ENCODE results near the gene TMEM117.
"Not testable (repeated sequence)": the region's sequence is repeated elsewhere in the genome, so short reads cannot be mapped to it uniquely, and the experiment has no call there.

Gene TMEM117

DNA sequence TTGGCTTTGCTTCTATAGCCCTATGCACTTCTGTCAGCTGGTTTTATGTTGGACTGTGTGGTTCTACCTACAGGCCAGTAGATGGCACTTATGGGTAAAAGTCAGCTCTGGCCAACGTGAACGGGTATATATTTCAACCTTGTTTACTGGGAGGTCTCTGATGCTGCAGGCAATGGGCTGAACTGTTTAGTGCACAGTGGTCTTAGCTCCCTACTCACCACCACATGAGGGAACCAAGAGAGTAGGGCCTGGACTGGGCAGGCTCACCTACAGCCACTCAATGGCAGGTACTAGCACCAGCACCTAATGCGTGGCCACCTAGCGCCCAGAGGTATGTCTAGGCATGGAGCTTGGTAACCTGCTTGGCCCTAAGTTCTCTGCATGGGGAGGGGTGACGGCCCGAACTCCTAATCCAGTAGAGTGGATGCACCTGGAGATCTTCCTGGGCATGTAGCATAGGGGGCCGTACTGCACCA lies 481.8 kb downstream of the TMEM117 start:
- peak; percentile 66 to 72 for DNase-seq

- no peak for DNase-seq
Observed at GRCh38 chr12:44331269-44331668, 495.4 kb downstream of the TMEM117 start.

- no peak for DNase-seq
Observed at GRCh38 chr12:44334347-44334746, 498.5 kb downstream of the TMEM117 start.

GRCh38 chr12:44335030-44335429 lies 499.1 kb downstream of the TMEM117 start:
- no peak for DNase-seq

DNA sequence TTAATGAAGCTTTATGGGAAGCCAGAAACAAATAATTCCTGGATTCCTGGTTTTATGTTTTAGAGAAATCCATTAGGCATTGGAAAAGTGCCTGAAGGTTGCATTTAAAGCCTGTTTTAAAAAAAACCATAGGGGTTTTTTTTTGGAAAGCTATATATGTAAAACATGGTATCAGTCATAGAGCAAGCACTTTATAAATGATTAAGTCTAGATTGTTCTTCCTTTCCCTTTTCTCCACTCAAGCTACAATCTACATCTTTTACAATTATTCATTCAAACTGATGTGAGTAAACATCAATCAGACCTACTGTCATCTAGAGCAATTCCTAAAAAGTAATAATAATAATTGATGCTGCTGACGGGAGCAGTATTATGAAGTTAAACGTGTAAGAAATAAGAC lies 500.7 kb downstream of the TMEM117 start:
- no peak for DNase-seq

DNA sequence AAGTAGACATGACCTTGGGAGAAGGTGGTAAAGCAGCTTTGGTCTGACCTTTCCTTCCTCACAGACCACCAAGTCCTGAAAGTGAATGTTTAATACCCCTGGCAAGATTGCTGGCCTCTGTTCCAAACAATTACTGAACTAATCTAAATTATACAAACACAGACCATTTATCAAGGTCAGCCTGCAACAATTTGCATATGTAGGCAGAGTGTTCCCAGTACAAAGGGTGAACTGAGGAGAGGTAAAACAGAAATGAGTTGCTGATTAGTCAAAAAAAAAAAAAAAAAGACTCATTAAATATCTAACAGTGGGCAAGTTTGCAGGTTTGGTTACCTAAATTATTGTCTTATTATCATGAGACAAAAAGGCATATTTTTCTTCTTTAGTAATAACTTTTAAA lies 506.5 kb downstream of the TMEM117 start:
- no peak for DNase-seq

- no peak for DNase-seq
Observed at GRCh38 chr12:44347145-44347544, 511.3 kb downstream of the TMEM117 start.

GRCh38 chr12:44357494-44357893 lies 521.6 kb downstream of the TMEM117 start:
- DNase-seq, result no peak

- no peak for DNase-seq
Observed at GRCh38 chr12:44358636-44359035, 522.8 kb downstream of the TMEM117 start.

- no peak for DNase-seq
Observed at GRCh38 chr12:44362947-44363346, 527.1 kb downstream of the TMEM117 start.

DNA sequence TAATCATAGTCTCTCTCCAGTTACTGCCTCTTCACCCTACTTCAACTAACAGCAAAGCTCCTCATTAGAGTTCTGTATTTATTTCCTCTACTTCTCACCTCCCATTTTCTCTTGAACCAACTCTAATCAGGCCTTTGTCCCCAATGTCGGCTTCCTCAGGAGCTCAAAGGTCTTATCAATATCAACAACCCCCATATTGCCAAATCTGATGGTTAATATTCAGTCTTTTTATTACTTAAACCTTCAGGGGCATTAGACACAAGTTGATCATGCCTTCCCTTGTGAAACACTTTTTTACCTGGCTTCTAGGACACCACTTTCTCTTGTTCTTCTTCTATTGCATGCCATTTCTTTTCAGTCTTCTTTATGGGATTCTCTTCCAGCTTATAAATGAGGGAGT lies 531.3 kb downstream of the TMEM117 start:
- DNase-seq, result no peak

- no peak for DNase-seq
Observed at GRCh38 chr12:44367916-44368315, 532.0 kb downstream of the TMEM117 start.

DNA sequence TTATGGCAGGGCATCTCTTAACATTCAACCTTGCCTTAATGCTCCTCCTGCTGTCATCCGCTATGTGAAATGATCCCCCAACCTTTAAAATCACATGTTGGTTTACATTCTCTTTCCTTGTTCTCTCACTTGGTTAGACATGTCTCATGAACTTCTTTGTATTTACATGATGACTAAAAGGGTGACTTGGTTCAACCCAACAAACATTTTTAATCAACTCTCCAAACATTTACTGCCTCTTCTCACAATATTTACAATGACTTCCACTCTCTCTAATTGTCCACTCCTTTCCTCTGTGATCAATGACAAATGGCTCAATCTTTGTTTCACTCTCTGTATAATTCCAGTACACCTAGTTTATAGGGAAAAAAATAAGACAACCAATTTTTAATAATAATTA lies 534.1 kb downstream of the TMEM117 start:
- no peak for DNase-seq

GRCh38 chr12:44370982-44371381 lies 535.1 kb downstream of the TMEM117 start:
- DNase-seq, result no peak

- DNase-seq, result no peak
Observed at GRCh38 chr12:44372259-44372658, 536.4 kb downstream of the TMEM117 start.

DNA sequence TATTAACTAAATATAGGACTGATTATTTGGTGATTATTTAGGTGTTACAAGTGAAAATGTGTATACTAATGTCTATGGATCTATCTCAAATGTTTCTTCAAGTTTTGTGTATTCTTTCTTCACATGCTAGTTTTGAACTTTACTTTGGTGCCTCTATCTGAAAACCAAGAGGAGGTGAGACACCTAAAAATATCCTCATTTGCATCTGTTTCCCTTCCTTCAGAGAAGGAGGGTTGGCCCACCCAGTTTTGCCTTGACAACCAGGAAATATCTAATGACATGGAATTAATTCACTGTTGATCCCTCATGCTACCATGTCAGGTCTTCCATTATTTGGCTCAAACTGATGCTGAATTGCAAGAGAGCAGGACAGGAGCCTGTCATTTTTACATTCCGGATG lies 539.8 kb downstream of the TMEM117 start:
- no peak for DNase-seq

DNA sequence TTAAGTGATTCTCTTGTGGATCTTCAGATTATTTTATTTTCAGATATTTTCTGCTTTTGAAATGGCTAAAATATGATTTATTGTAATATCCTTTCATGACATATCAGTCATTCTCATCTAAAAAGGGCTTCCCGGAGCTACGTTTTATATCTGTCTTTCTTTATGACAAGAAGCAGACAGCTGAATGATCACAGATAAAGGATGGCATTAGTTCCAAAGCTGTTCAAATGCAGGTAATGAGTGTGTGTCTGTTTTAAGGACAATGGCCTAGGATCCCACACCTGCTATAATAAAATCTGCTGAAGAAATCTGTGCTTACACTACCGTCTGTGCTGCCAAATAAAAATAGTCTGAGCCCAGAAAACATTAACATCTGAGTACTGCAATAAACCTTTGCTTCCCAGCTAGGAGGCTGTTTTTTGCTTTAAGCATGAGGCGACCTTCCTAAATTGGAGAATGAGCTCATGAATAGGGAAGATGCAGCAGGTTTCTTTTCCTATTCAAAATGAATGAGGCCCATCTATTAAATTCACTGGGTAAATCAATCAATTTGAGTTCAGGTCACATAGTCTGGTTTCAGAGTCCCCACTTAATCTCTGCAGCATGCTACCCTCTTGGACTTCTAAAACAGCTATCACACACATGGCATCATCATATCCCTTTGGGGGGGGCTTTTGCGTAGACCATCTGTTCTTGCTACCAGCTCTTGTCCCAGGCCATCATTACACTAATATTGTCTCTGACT lies 541.7 kb downstream of the TMEM117 start:
- DNase-seq, result peak; percentile 100

DNA sequence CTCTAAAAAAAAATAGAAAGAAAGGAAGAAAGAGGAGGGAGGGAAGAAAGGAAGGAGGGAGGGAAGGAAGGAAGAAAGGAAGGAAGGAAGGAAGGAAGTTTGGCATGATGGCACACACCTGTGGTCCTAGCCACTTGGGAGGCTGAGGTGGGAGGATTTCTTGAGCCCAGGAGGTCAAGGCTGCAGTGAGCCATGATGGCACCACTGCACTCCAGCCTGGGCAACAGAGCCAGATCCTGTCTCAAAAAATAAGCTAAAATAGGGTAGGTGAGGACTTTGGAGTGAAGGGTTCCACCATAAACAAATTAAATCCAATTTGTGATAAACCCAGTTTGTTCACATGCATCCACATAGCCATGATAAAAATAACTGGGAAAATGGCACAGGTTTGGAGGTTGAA lies 543.2 kb downstream of the TMEM117 start:
- DNase-seq, result not testable (repeated sequence)

DNA sequence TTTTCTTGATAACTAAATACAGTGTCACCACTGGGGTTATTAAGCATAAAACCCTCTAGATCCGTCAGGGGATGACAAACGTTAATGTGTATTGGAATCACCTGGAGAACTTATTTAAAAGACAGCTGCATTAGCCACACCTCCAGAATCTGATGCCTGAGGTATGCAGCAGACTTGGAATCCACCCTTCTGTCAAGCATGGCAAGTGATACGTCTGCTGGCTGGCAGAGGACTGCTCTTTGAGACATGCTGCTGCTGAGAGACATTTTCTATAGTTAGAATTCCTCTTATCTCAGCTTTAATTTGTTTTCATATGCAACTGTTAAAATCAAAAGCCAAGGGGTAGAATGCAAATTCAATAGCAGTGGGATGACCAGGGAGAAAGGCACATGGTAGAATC lies 544.0 kb downstream of the TMEM117 start:
- DNase-seq, result peak in 1 of 2 experiments; percentile 69

DNA sequence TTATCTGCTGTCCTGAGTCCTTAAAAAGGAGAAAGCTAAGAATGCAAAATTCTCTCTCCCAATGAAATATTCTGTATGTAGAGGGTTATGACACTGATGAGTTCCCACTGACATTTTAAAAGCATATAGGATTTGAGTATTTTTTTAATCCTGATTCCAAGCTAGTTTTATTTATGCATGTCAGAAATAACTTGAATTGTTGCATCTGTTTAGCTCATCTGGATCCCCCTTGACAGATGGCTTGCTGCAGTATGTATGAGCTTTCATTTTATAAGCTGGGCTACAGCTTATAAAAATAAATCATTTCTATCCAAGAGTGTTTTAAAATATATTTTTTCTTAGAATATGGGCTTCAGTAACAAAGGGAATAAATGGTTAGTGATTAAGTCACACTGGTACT lies 545.0 kb downstream of the TMEM117 start:
- DNase-seq, result no peak

DNA sequence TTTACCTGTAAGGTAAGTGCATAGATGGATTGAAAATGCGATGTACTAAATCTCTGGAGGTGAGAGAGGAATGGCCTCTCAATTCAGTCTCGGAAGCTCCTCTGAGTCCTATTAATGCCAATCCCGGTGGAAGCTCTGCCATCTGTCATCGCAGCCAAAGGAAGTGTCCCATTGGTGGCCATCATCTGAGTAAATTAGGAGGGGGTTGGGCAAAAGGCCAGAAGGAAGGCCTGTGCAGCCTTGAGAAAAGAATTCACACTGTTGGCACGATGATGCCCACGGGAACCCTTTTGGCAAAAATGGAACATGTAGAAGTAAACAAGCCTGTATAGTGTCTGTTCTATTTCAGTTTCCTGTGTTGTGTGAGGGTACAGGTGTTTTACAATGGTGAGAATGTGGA lies 545.5 kb downstream of the TMEM117 start:
- peak; percentile 71 to 81 for DNase-seq

DNA sequence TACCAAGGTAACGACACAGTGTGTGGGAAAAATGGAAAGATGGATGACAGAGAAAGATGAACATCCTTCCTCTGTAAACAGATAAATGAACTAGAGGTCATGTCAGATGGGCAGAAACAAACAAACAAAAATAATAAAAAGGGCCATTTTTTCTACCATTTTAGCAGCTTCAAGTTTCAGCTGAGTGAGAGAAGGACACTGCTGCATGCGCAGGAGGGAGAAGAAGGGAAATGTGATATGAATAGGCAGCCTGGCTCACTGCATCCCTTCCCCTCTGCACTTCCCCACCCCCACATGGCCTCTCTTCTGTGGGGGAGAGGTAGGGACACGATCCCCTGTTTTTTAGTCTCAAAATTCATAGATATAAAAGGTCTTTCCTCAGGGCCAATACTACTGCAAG lies 548.3 kb downstream of the TMEM117 start:
- DNase-seq, result no peak

DNA sequence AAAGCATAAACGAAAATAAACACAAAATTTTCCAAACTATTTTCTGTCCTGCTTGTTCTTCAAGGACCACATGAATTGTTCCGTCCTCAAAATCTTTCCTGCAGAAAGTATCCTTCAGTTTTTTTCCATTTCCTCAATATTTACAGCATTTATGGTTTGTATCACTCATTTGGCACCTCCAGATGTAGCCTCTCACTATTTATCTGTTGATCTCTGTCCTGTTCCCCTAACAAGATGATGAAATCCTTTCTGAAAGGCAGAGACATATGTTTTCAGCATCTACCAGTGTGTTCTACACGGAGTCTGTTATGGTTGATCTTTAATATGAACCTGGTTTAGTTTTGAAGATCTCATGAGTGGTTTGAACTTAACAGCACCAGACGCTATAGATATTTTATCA lies 550.1 kb downstream of the TMEM117 start:
- no peak for DNase-seq

DNA sequence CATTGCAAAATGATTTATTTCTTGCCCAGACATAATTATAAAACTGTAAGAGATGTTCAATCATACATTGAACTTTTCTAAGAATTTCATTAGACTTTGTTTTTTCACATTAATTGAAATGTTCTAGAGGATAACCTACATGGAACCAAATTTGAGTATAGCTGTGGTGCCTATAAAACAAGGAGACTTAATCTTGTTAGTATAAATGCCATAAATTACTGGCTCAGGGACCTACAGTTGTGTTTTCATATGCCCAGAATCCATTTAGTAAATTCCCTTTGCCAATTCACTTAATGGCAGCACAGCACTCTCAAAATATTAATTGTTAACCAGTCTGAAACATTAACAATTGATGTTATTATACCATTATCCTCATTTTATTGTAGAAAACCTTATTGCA lies 551.7 kb downstream of the TMEM117 start:
- peak in 1 of 2 experiments; percentile 51 for DNase-seq

DNA sequence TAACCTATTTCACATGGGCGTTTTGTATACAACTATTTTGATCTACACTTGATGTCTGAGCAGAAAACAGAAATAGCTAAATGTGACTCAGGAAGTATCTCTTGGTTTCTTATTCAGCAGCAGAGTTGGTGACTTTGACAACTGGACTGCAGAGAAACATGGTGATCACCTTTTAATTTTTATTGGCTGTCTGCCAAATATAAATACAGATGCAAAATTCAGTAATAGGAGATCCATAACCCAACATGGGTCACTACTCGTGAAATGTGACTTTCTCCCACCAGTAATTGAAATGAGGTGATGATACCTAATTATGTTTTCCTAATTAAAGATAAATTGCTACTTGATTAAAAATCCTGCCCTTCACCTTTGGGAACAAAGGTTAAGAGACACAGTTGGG lies 553.2 kb downstream of the TMEM117 start:
- DNase-seq, result no peak

Data from NCI-H1930 (cell line).